GM19467 (cell line): ENCODE data around the gene IL21R.

Experiments used
- ATAC-seq: cut with Tn5 transposase; IDR thresholded peaks from one replicate; pipeline ENCODE4 v1.9.1; 2021; ENCODE audit warnings: mild to moderate bottlenecking, moderate library complexity; ENCODE audit not compliant: unreplicated experiment

Gene IL21R

GRCh38 chr16:27483624-27484023 is 81.7 kb downstream of the IL21R start:
- ATAC-seq = no peak

- ATAC-seq = no peak
Measured at GRCh38 chr16:27485126-27485525, 83.2 kb downstream of the IL21R start.

- ATAC-seq = no peak
Measured at GRCh38 chr16:27485811-27486210, 83.8 kb downstream of the IL21R start.

- no peak for ATAC-seq
Measured at GRCh38 chr16:27486344-27486743, 84.4 kb downstream of the IL21R start.

DNA sequence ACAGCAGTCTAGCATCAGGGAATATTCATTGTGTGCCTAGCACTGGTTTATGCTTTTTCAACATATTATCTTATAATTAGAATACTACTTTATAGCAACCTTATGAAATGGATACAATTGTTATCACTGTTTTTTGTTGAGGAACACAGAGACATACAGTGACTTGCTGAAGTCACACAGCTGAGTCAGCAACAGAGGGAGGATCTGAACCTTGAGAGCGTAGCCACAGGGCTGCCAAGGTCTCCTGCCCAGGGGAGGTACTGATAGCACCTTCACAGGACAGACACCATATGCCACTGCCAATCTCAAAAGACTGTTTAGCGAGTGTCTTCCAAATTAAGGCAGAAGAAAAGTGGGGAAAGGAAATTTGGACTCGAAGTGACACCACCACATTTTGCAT is 84.8 kb downstream of the IL21R start:
- no peak for ATAC-seq

DNA sequence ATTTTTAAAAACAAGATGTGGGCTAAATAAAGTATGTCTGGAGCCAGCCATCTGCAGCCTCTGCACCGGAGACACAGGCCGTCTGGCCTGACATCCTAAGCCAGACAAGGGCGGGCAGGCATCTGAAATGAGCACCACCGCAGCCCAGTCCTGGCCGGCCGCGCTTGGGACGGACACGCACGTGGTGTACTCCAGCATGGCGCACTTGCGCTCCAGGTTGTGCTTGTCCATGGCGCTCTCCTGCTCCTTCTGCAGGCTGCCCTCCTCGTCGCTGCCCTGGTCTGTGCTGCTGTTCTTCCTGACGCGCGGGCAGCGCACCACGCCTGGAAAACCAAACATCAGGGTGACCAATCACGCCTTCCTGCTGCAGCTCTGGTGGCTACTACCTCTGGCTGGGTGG is 87.4 kb downstream of the IL21R start:
- no peak for ATAC-seq

- ATAC-seq = no peak
Measured at GRCh38 chr16:27489906-27490305, 87.9 kb downstream of the IL21R start.

GRCh38 chr16:27491894-27492587 is 90.1 kb downstream of the IL21R start:
- ATAC-seq = no peak

DNA sequence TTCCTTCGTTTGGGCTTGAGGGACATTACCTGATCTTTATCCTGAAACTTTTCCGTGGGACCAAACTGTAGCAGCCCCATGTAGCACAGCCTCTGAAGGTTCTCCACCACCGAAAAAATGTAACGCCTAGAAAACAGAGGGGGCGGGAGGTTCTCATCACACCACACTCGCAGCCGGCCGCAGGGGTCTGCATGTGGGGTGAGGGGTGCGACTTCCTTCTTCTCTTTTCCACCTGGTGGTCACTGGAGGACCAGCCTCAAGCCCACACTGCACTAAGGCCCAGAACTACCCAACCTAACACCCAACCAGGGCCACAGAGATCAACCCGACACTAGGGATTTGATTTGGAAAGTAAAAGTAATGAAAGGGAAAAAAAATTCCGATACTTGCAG is 90.6 kb downstream of the IL21R start:
- no peak for ATAC-seq

- no peak for ATAC-seq
Measured at GRCh38 chr16:27495191-27495590, 93.2 kb downstream of the IL21R start.

DNA sequence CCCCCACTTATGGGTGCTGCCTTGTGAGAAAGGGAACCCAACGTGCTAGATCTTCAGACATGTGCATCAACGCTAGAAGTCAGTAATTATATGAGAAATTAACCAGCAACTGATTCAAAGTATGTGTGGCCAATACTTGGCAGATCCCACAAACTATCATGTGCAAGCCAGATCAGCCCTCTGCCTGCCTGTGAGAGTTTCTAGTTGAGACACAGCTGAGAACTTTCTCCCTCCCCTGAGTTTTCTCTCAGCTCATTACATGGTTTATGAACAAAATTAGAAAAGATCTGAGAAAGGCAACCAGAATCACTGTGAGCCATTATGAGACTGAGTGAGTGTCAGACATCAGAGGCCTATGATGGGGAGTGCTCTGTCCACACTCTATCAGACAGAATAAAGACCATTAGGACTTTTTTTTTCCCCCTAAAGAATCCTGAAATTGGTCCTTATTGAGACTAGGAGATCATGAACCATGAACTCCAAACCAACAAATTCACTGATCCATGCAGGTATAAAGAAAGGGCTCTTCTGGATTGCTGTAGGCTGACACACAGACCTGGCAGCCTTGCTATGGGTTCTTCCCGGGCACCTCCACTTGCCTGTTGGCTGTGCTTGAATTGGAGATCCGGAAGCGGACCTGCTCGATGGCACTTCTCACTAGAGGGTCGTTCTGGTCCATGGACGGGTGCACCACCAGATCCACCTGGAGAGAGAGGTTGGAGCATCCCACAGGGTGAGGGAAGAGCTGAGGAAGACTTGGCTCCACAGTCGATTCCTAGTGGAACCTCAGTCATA is 96.3 kb downstream of the IL21R start:
- no peak for ATAC-seq

DNA sequence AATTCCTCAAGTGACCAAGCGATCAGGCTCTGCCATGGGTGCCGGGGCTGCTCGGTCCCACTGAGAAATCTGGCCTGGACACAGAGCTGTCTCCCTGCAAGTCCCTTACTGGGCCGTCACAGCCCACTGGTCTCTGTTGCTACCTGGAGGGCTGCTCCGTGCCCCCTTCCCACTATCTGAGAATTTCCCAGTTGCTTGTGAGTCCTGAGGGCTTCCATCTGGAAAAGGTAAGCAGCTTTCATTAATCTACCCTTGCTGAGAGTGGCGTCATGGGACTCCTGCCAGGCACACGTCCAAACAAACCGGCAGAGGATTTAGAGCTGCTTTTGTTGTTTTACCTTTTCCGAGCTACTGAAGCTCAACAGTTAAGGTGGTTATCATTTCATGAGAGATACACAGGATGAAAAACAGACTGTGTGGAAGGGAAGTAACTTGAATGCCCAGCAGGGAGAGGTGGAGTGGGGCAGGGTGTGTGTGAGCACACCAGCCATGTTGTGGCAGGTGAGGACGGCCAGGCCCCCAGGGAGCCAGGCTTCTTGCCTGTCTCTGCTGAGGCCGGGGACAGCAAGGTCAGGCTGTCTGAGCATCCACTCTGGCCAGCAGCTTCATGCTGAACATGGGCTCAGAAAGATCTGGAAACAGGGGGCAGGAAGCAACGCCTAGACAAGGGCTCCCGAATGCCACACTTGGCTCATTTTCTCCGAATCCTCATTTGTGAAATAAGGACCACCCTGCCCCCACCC is 97.1 kb downstream of the IL21R start:
- no peak for ATAC-seq

- no peak for ATAC-seq
Measured at GRCh38 chr16:27499659-27500055, 97.7 kb downstream of the IL21R start.

DNA sequence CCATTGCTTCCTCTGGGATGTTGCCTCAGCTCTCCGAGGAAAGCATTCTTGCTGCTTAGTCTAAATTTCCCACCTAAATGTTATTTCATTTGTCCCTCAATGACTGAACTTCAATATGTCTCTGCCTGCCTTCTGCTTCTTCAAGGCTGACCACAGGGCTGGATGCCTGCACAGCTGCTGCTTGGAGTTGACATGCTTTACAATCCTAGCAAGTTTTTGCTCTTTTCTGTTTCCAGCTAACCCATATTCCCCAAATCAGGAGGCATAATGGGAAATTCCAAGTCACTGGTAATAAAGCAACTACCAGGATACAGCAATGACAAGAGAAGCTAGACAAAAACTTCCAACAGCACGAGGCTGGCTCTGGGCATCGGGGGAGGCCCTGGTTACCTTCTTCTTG is 98.8 kb downstream of the IL21R start:
- ATAC-seq = no peak
